A673 (cell line): ENCODE data around the gene LENEP. TPM values are rescaled to one million over a fixed set of nuclear protein-coding genes. Genes with fewer than 3 reads are reported as not detected.

Experiments
- BruUV-seq: library from RNA; stranded (reverse); fragments of 400-500 nt; replicated peaks from 2 replicates; lab custom pipeline; 2021; lab: Mats Ljungman, UMichigan
- CTCF ChIA-PET: fragments of 300-600 bp; sonication (Branson Sonifier 250); formaldehyde crosslinking; loops from one replicate; lab custom pipeline; 2022; ENCODE audit warnings: antibody characterized with exemption; lab: Charles Lee
- POLR2A ChIA-PET: fragments of 300-600 bp; sonication (Branson Sonifier 250); formaldehyde crosslinking; loops from one replicate; lab custom pipeline; 2022; ENCODE audit warnings: antibody characterized with exemption; ENCODE audit not compliant: low non-redundant PET; lab: Charles Lee
- DNase-seq: peaks from one replicate; pipeline ENCODE4 v3.0.0-alpha.2; 2015; ENCODE audit warnings: low spot score
- H3K27ac ChIP-seq: fragments of 200-600 bp; sonication (generic); 2 replicates; pipeline ENCODE4 v1.5.1; 2016; ENCODE audit warnings: mixed run types, low read depth, mild to moderate bottlenecking, mixed read lengths, antibody characterized with exemption, low read length; ENCODE audit not compliant: poor library complexity, severe bottlenecking
- H3K27me3 ChIP-seq: fragments of 200-600 bp; sonication (generic); replicated peaks from 2 replicates; pipeline ENCODE4 v1.6.1; 2017; ENCODE audit warnings: mixed run types, low read depth, mild to moderate bottlenecking, mixed read lengths, antibody characterized with exemption, low read length; ENCODE audit not compliant: insufficient read depth, poor library complexity
- H3K36me3 ChIP-seq: fragments of 200-600 bp; sonication (generic); 2 replicates; pipeline ENCODE4 v1.6.1; 2016; ENCODE audit warnings: mixed run types, mild to moderate bottlenecking, mixed read lengths, antibody characterized with exemption, low read length; ENCODE audit not compliant: insufficient read depth, poor library complexity, severe bottlenecking
- H3K4me1 ChIP-seq: fragments of 200-600 bp; sonication (generic); 2 replicates; pipeline ENCODE4 v1.6.1; 2017; ENCODE audit warnings: mixed run types, mild to moderate bottlenecking, mixed read lengths, antibody characterized with exemption, low read length; ENCODE audit not compliant: insufficient read depth, poor library complexity, severe bottlenecking
- H3K4me3 ChIP-seq: fragments of 200-600 bp; sonication (generic); 2 replicates; pipeline ENCODE4 v1.5.1; 2016; ENCODE audit warnings: low read depth, mixed run types, mild to moderate bottlenecking, mixed read lengths, low read length; ENCODE audit not compliant: poor library complexity, severe bottlenecking
- H3K9me3 ChIP-seq: fragments of 200-600 bp; sonication (generic); 2 replicates; pipeline ENCODE4 v1.6.1; 2016; ENCODE audit warnings: mixed run types, low read depth, mild to moderate bottlenecking, mixed read lengths, antibody characterized with exemption, low read length; ENCODE audit not compliant: poor library complexity, severe bottlenecking
- EZH2 ChIP-seq: fragments of 200-600 bp; sonication (generic); IDR thresholded peaks from 2 replicates; pipeline ENCODE4 v1.6.1; 2017; ENCODE audit warnings: borderline replicate concordance, low read depth, mild to moderate bottlenecking, mixed read lengths, antibody characterized with exemption, low read length; ENCODE audit not compliant: poor library complexity, severe bottlenecking
- intact Hi-C: fragments of 100-400 bp; cut with micrococcal nuclease; formaldehyde crosslinking; loops from one replicate; pipeline ENCODE4 v1.10.0; 2022; ENCODE audit not compliant: unreplicated experiment
- total RNA-seq: library from RNA; stranded (reverse); gene quantifications from 2 replicates; pipeline ENCODE4 v1.2.3, GENCODE V29; 2021
- TF ChIP-seq, protein P1 (sequence below): fragments of 300-800, 200-600 bp; sonication (generic); conservative IDR thresholded peaks from 2 replicates; pipeline ENCODE4 v1.5.1; 2017; ENCODE audit warnings: low read depth, mild to moderate bottlenecking, antibody characterized with exemption, low read length, moderate library complexity, mixed read lengths

LENEP gene
- total RNA-seq, 1 experiment from 2014 or later = 1.4 TPM

- intact Hi-C loops = loop anchor here (5.0 kb wide), 2 partner anchors 81 to 444 kb away; partner anchors contain the start of gene UBE2Q1
- ChIA-PET CTCF (interaction anchor here (0.7 to 1.4 kb wide), 3 partner anchors 16 to 442 kb away, joined by 3 to 7 read pairs (median 3); partner anchors contain the start of gene PBXIP1), POLR2A (no interaction called here)
- TF ChIP-seq, protein P1, sequence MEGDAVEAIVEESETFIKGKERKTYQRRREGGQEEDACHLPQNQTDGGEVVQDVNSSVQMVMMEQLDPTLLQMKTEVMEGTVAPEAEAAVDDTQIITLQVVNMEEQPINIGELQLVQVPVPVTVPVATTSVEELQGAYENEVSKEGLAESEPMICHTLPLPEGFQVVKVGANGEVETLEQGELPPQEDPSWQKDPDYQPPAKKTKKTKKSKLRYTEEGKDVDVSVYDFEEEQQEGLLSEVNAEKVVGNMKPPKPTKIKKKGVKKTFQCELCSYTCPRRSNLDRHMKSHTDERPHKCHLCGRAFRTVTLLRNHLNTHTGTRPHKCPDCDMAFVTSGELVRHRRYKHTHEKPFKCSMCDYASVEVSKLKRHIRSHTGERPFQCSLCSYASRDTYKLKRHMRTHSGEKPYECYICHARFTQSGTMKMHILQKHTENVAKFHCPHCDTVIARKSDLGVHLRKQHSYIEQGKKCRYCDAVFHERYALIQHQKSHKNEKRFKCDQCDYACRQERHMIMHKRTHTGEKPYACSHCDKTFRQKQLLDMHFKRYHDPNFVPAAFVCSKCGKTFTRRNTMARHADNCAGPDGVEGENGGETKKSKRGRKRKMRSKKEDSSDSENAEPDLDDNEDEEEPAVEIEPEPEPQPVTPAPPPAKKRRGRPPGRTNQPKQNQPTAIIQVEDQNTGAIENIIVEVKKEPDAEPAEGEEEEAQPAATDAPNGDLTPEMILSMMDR = no peak
- TF ChIP-seq EZH2 = no peak
- DNase-seq = peak; percentile 79
- peak overlapping the region; percentile 94 for H3K27ac ChIP-seq
- H3K9me3 ChIP-seq = no peaks in the 10 kb centered on the region
- H3K4me1 ChIP-seq = peaks cover 20% of the 10 kb centered on the region
- no peaks in the 10 kb centered on the region for H3K27me3 ChIP-seq
- H3K4me3 ChIP-seq = peak overlapping the region; percentile 85
- H3K36me3 ChIP-seq = no peaks in the 10 kb centered on the region
- no TSS peak for BruUV-seq
Measured at GRCh38 chr1:155001425-155001674, 8.0 kb downstream of the LENEP start.

DNA sequence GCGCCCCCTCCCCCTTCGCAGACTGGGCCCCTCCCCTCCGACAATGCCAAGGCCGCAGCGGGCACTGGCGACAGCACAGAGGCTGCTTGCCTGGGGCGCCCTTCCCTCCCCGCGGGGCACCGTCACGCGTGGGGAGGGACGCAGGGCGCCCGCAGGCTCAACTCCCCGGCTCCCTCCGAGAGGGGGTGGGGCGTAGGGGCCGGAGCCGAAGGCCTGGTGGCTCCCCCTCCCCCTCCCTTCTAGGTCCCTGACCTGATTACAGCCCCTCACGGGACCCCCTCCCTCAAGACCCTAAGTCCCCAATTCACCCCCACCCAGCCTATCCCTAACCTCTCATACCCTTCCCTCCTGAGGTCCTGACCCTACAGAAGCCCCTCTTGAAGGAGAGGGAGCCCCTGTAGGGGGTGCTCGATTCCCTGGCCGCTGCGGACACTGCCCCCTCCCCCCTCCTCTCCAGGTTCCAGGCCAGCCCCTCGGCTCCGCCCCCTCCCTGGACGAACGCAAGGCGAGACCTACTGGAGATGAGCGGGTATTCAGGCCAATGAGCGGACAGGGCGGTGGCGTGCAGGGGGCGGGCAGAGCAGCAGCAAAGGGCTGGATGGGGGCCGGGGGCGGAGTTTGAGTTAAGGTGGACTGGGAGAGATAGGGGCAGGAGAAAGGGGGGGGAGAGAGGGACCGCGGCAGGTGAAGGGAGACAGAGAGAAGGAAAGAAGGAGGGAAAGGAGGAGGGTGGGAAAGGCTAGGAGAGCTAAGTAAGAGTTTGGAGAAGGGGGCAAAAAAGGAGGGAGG lies 8.5 kb downstream of the LENEP start:
- CTCF ChIA-PET = interaction anchor here (0.7 to 1.4 kb wide), 3 partner anchors 16 to 442 kb away, joined by 3 to 7 read pairs (median 3); partner anchors contain the start of gene PBXIP1
- no peaks in the 10 kb centered on the region for H3K9me3 ChIP-seq
- intact Hi-C loops = loop anchor here (5.0 kb wide), 2 partner anchors 80 to 445 kb away; partner anchors contain the start of gene UBE2Q1
- H3K4me3 ChIP-seq = peak overlapping the region; percentile 85
- H3K27ac ChIP-seq = peak overlapping the region; percentile 94
- TF ChIP-seq, protein P1 = peak; percentile 49; the same call in 1 of the 2 replicates
- TF ChIP-seq EZH2 = no peak
- H3K4me1 ChIP-seq = peaks cover 20% of the 10 kb centered on the region
- no peaks in the 10 kb centered on the region for H3K27me3 ChIP-seq
- peak; percentile 99 for DNase-seq
- POLR2A ChIA-PET = no interaction called here
- BruUV-seq = no TSS peak
- no peaks in the 10 kb centered on the region for H3K36me3 ChIP-seq

GRCh38 chr1:155002464-155003226 lies 9.3 kb downstream of the LENEP start, which contains the start of gene ZBTB7B:
Gene ZBTB7B (plus strand): TSS chr1:155002802. CDS start chr1:155014661, 11,859 bp downstream.
- H3K27ac ChIP-seq = peak within 1 kb of the TSS; percentile 94

More at GRCh38 chr1:155002464-155003226, 9.3 kb downstream of the LENEP start, which contains the start of gene ZBTB7B:
- TF ChIP-seq, protein P1 = no peak
- no peak for TF ChIP-seq EZH2
- Histone ChIP-seq H3K4me1 (peaks cover 20% of the 10 kb centered on the region), H3K9me3 (no peaks in the 10 kb centered on the region), H3K36me3 (no peaks in the 10 kb centered on the region), H3K4me3 (peak within 1 kb of the TSS; percentile 85), H3K27me3 (no peaks in the 10 kb centered on the region)
- ChIA-PET POLR2A (no interaction called here), CTCF (interaction anchor here (0.7 to 1.4 kb wide), 2 partner anchors 14 to 15 kb away, joined by 4 to 7 read pairs; no protein-coding TSS in a partner anchor)
- no TSS peak for BruUV-seq
- intact Hi-C loops = loop anchor here (5.0 kb wide), 2 partner anchors 80 to 445 kb away; partner anchors contain the start of gene UBE2Q1
- peak; percentile 41 for DNase-seq
